Gastrocnemius medialis (tissue), 4 donors: ENCODE data around the gene DDI2. TPM values are rescaled to one million over a fixed set of nuclear protein-coding genes. Genes with fewer than 3 reads are reported as not detected.
A peak's percentile ranks its signal among the peaks of the same experiment; 100 is the strongest.

Source experiments
- ATAC-seq, 2 donors: fragments of 150-250 bp; one replicate each; pipeline ENCODE4 v1.9.1; 2016
- DNase-seq, 2 donors: peaks; one replicate each; pipeline ENCODE4 v3.0.0-alpha.2; 2019
- H3K27ac ChIP-seq, 4 donors: fragments of 200-600 bp; sonication (generic); 1 replicate in 1 of 4; 2 replicates in 3 of 4; pipeline ENCODE4 v1.5.1; 2016 to 2018; ENCODE audit warnings: mild to moderate bottlenecking in 2 of 4, moderate library complexity in 1 of 4
- H3K27me3 ChIP-seq, 3 donors: fragments of 200-600 bp; sonication (generic) in 2 of 3; 1 replicate in 1 of 3; 2 replicates in 2 of 3; pipeline versions ENCODE4 v1.5.1 to v1.6.0; 2016 to 2019; ENCODE audit warnings: mild to moderate bottlenecking in 1 of 3, moderate library complexity in 1 of 3
- H3K36me3 ChIP-seq, 2 donors: fragments of 200-600 bp; sonication (generic) in 1 of 2; one replicate each; pipeline ENCODE4 v1.5.1; 2017 to 2018
- H3K4me1 ChIP-seq, 2 donors: fragments of 200-600 bp; sonication (generic) in 1 of 2; one replicate each; pipeline ENCODE4 v1.5.1; 2016 to 2017; ENCODE audit warnings: mild to moderate bottlenecking in 2 of 2
- H3K4me3 ChIP-seq, 4 donors: fragments of 200-600 bp; sonication (generic) in 3 of 4; 1 replicate in 1 of 4; 2 replicates in 3 of 4; pipeline ENCODE4 v1.5.1; 2016 to 2019; ENCODE audit warnings: mild to moderate bottlenecking in 2 of 4
- H3K9me3 ChIP-seq, 3 donors: fragments of 200-600 bp; sonication (generic) in 2 of 3; 1 replicate in 1 of 3; 2 replicates in 2 of 3; pipeline ENCODE4 v1.5.1; 2016 to 2019
- CTCF ChIP-seq, 5 experiments: fragments of 450-650 bp in 3 of 5; fragments of 200-600 bp in 2 of 5; sonication (generic) in 2 of 5; IDR thresholded peaks in 4 of 5; conservative IDR thresholded peaks in 1 of 5; 1 replicate in 4 of 5; 2 replicates in 1 of 5; pipeline ENCODE4 v1.5.1; 2016 to 2019; ENCODE audit warnings: antibody characterized with exemption in 5 of 5, mild to moderate bottlenecking in 3 of 5, moderate library complexity in 3 of 5
- POLR2A ChIP-seq, 2 donors: fragments of 450-650 bp; IDR thresholded peaks; one replicate each; pipeline ENCODE4 v1.6.1; 2017; ENCODE audit warnings: antibody characterized with exemption in 2 of 2, mild to moderate bottlenecking in 2 of 2, moderate library complexity in 2 of 2
- in situ Hi-C, 4 donors: fragments of 200-750 bp; cut with MboI; loops; one replicate each; pipeline versions ENCODE4 v1.15.0 to v1.8.0; 2017; ENCODE audit warnings: low sequenced_read_pairs in 4 of 4
- intact Hi-C: fragments of 100-400 bp; cut with DNase I; formaldehyde crosslinking; loops from one replicate; pipeline ENCODE4 v1.15.1; 2023; ENCODE audit warnings: low total_unique reads
- total RNA-seq, 4 donors: library from RNA; depleted of rRNA; stranded (reverse); fragments of >200 nt; gene quantifications; one replicate each; pipeline versions ENCODE4 v1.1.0 to v1.2.3, GENCODE V29; 2016

The DDI2 gene
- total RNA-seq, 4 donors from 2014 or later: 19.0 to 86.7 (median 34.2) TPM

GRCh38 chr1:15578921-15579682, 38.2 kb upstream of the DDI2 start:
- H3K4me1 ChIP-seq: peaks cover 27 to 38% of the 10 kb centered on the region in 2 donors
- H3K4me3 ChIP-seq: peak overlapping the region in 3 of 4 donors; percentile 10 to 31 (median 26)
- TF ChIP-seq POLR2A (IDR thresholded peaks at IDR 0.05) (no peak), CTCF (IDR thresholded peaks at IDR 0.05 in 4 of 5, conservative IDR thresholded peaks at IDR 0.05 in 1 of 5) (no peak)
- no peaks in the 10 kb centered on the region for H3K9me3 ChIP-seq
- ATAC-seq: peak in 1 of 2 donors; percentile 13
- H3K36me3 ChIP-seq: no peaks in the 10 kb centered on the region
- in situ Hi-C loops: loop anchor here in 1 of 4 donors (25.0 kb wide), 1 partner anchor 158 kb away; the partner anchor contains the start of genes SLC25A34 and TMEM82
- intact Hi-C loops: loop anchor here (5.0 kb wide), 1 partner anchor 158 kb away; the partner anchor contains the start of gene SLC25A34
- H3K27me3 ChIP-seq: no peaks in the 10 kb centered on the region
- DNase-seq: no peak
- peak overlapping the region; percentile 88 to 95 (median 92) for H3K27ac ChIP-seq

DNA sequence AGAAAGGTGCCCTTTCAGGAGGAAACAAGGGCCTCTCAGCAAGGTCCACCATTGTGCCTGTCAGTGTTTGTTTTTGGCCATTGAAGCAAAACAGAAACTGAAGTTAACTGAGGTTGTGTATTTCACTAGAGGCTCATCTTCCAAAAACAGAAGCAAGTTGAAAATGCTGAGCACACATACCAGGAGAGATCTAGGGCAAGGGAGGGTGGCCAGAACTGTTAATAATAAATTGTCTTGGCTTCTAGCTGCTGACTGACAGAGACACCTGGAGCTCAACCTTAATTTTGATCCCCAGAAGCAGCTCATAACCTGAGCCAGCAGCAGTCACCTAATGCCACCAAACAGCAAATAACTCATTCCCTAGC, 37.6 kb upstream of the DDI2 start:
- intact Hi-C loops: loop anchor here (5.0 kb wide), 1 partner anchor 158 kb away; the partner anchor contains the start of gene SLC25A34
- Histone ChIP-seq H3K27me3 (no peaks in the 10 kb centered on the region), H3K36me3 (no peaks in the 10 kb centered on the region), H3K4me1 (peaks cover 31 to 43% of the 10 kb centered on the region in 2 donors), H3K4me3 (peak overlapping the region in 3 of 4 donors; percentile 10 to 31 (median 26)), H3K27ac (peak overlapping the region; percentile 88 to 95 (median 92)), H3K9me3 (no peaks in the 10 kb centered on the region)
- peak; percentile 93 for ATAC-seq
- in situ Hi-C loops: loop anchor here in 1 of 4 donors (25.0 kb wide), 1 partner anchor 158 kb away; the partner anchor contains the start of genes SLC25A34 and TMEM82
- DNase-seq: peak; percentile 79 to 87
- TF ChIP-seq POLR2A (IDR thresholded peaks at IDR 0.05) (no peak), CTCF (IDR thresholded peaks at IDR 0.05 in 4 of 5, conservative IDR thresholded peaks at IDR 0.05 in 1 of 5) (no peak)

DNA sequence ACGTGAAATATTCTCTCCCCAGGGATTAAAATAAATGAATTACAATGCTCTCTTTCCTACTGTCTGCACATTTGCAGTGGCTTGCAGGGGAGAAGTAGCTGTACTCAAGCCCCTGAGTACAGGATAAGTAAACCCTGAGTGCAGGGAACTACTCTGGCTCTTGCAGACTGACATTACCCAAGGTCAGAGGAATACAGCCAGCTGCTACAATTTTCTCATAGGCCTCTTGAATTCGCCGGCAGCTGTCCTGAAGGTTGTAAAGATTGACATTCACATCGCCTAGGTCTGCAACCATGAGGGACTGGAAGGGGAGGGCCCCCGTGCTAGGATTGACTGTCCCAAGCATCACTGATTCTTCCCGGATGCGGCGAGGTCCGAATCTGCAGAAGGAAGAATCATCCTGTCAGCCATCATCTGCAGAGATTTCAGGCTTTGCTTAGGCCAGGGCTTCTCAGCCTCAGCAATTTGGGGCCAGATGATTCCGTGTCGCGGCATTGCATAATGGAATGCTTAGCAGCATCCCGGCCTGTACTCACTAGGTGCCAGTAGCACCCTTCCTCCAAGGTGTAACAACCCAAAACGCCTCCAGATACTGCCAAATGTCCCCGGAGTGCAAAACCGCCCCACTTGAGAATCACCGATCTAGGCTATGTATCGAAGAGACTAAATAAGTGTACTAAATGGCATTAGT, 34.1 kb upstream of the DDI2 start:
- intact Hi-C loops: no loop called here
- TF ChIP-seq POLR2A (IDR thresholded peaks at IDR 0.05) (no peak), CTCF (IDR thresholded peaks at IDR 0.05 in 4 of 5, conservative IDR thresholded peaks at IDR 0.05 in 1 of 5) (no peak)
- Histone ChIP-seq H3K27me3 (no peaks in the 10 kb centered on the region), H3K4me3 (no peak overlapping the region), H3K9me3 (no peaks in the 10 kb centered on the region), H3K36me3 (no peaks in the 10 kb centered on the region), H3K4me1 (peaks cover 19 to 34% of the 10 kb centered on the region in 2 donors), H3K27ac (peak overlapping the region; percentile 53 to 95 (median 92))
- ATAC-seq (no peak), DNase-seq (no peak)
- in situ Hi-C loops: loop anchor here in 1 of 4 donors (25.0 kb wide), 1 partner anchor 154 kb away; the partner anchor contains the start of genes SLC25A34 and TMEM82

GRCh38 chr1:15584489-15585363, 32.5 kb upstream of the DDI2 start, which contains the start of gene AGMAT:
AGMAT (minus strand) TSS chr1:15585051; CDS start chr1:15584967, 84 bp downstream.
- Histone ChIP-seq H3K27ac (peak within 1 kb of the TSS; percentile 73 to 95 (median 82)), H3K36me3 (no peaks in the 10 kb centered on the region), H3K9me3 (no peaks in the 10 kb centered on the region), H3K27me3 (no peaks in the 10 kb centered on the region), H3K4me1 (peaks cover 7 to 22% of the 10 kb centered on the region in 2 donors), H3K4me3 (peak within 1 kb of the TSS; percentile 44 to 72 (median 54))
- in situ Hi-C loops: loop anchor here in 1 of 4 donors (25.0 kb wide), 1 partner anchor 153 kb away; the partner anchor contains the start of genes SLC25A34 and TMEM82
- DNase-seq (peak in 1 of 2 donors; percentile 49), ATAC-seq (peak in 1 of 2 donors; percentile 16)
- no peak for TF ChIP-seq POLR2A (IDR thresholded peaks at IDR 0.05)
- peak in 3 of 5 experiments; percentile 11 to 40 (median 13) for TF ChIP-seq CTCF (IDR thresholded peaks at IDR 0.05 in 4 of 5, conservative IDR thresholded peaks at IDR 0.05 in 1 of 5)
- intact Hi-C loops: no loop called here
